H1 (cell line): ENCODE results near the gene MSI2. TPM values are rescaled to one million over a fixed set of nuclear protein-coding genes. Genes with fewer than 3 reads are reported as not detected.

Experiments
- GABPA ChIP-seq: IDR thresholded peaks from 2 replicates; pipeline ENCODE4 v1.6.1; 2011; ENCODE audit warnings: mild to moderate bottlenecking, low read length, moderate library complexity, borderline replicate concordance; ENCODE audit not compliant: insufficient read depth
- KDM4A ChIP-seq: IDR thresholded peaks from one replicate; pipeline ENCODE4 v1.7.1; 2012; ENCODE audit warnings: low read depth, mild to moderate bottlenecking, moderate library complexity, low read length, inconsistent platforms; ENCODE audit not compliant: severe bottlenecking
- PHF8 ChIP-seq: fragments of 200-600 bp; sonication (generic); conservative IDR thresholded peaks from 2 replicates; pipeline ENCODE4 v1.7.1; 2012; ENCODE audit warnings: low read depth, mild to moderate bottlenecking, inconsistent platforms, low read length, moderate library complexity
- YY1 ChIP-seq: IDR thresholded peaks from 2 replicates; pipeline ENCODE4 v1.6.1; 2011; ENCODE audit warnings: low read depth, mild to moderate bottlenecking, low read length
- polyA plus RNA-seq, 7 experiments: library from polyadenylated mRNA; depleted of rRNA in 3 of 7; stranded (reverse) in 5 of 7; unstranded in 2 of 7; fragments of >200 nt in 5 of 7; fragments of 200-250 nt in 2 of 7; gene quantifications; 1 replicate in 5 of 7; 2 replicates in 1 of 7; 4 replicates in 1 of 7; pipeline versions ENCODE4 v1.2.1 to v1.2.3, GENCODE V29; 2011 to 2013; ENCODE audit warnings: missing spikeins in 2 of 7, mixed read lengths in 2 of 7
- total RNA-seq: library from RNA; stranded (reverse); fragmentation: NEBNext Ultra II Directional; extraction: Animal tissue kit (Norgen Biotek cat#: 25700); gene quantifications from 2 replicates; pipeline ENCODE4 v1.2.1, GENCODE V29; 2021

Gene MSI2
- total and polyA plus RNA-seq, 2 of the 8 experiments (the other 6 are each of a cell fraction or from before 2014, with no cell fraction given), result 36.7 to 80.6 TPM

GRCh38 chr17:57454729-57455062, 198.4 kb downstream of the MSI2 start (continued):
- TF ChIP-seq KDM4A, result no peak
- no peak for TF ChIP-seq PHF8
- no peak for TF ChIP-seq GABPA
- TF ChIP-seq YY1, result no peak
